ENCODE results near the gene SLC20A1. TPM values are rescaled to one million over a fixed set of nuclear protein-coding genes. Genes with fewer than 3 reads are reported as not detected.

Gene SLC20A1
- total RNA-seq, 4 donors from 2014 or later: 15.6 to 40.3 (median 23.9) TPM

- intact Hi-C loops (cut with DNase I): no loop called here
- no peak overlapping the region for H3K27ac ChIP-seq
- 89 to 94% methylated on average over 1 of the region's 1 CpG for whole genome bisulfite sequencing, 2 donors
Measured at GRCh38 chr2:112692918-112693317, 47.2 kb downstream of the SLC20A1 start.

DNA sequence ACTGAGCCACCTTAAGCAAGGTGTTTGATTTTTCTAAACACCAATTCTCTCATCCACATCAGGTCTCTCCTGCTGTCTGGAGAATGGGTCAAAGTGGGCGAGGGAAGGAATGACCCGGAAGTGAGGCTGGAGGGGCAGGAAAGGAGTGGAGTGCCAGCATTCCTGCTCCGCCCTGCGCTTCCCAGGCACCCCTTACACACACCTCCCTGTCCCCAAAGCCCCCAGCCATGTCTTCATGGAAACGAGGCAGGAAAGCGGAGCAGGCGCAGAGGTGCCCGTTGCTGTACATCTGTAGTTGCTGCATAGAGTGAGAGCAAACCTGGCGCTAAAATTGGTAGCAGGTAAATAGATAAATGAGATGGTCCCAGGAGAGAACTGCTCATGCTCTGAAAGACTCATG is 47.9 kb downstream of the SLC20A1 start:
- no peak for DNase-seq
- H3K27me3 ChIP-seq: no peaks in the 10 kb centered on the region
- no peaks in the 10 kb centered on the region for H3K9me3 ChIP-seq
- H3K4me1 ChIP-seq: peaks cover 0 to 4% of the 10 kb centered on the region in 2 donors
- intact Hi-C loops (cut with DNase I): no loop called here
- no peaks in the 10 kb centered on the region for H3K36me3 ChIP-seq
- no peak overlapping the region for H3K27ac ChIP-seq
- WGBS, 2 donors: 82 to 88% methylated on average over 9 of the region's 9 CpGs
- H3K4me3 ChIP-seq (replicated peaks in 1 of 3): no peak overlapping the region
- TF ChIP-seq, protein P1, sequence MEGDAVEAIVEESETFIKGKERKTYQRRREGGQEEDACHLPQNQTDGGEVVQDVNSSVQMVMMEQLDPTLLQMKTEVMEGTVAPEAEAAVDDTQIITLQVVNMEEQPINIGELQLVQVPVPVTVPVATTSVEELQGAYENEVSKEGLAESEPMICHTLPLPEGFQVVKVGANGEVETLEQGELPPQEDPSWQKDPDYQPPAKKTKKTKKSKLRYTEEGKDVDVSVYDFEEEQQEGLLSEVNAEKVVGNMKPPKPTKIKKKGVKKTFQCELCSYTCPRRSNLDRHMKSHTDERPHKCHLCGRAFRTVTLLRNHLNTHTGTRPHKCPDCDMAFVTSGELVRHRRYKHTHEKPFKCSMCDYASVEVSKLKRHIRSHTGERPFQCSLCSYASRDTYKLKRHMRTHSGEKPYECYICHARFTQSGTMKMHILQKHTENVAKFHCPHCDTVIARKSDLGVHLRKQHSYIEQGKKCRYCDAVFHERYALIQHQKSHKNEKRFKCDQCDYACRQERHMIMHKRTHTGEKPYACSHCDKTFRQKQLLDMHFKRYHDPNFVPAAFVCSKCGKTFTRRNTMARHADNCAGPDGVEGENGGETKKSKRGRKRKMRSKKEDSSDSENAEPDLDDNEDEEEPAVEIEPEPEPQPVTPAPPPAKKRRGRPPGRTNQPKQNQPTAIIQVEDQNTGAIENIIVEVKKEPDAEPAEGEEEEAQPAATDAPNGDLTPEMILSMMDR (IDR thresholded peaks at IDR 0.05): no peak
- no peak for TF ChIP-seq POLR2A (IDR thresholded peaks at IDR 0.05)

More at GRCh38 chr2:112692918-112693317, 47.2 kb downstream of the SLC20A1 start:
- no peak for DNase-seq
- Histone ChIP-seq H3K27me3 (no peaks in the 10 kb centered on the region), H3K4me1 (peaks cover 0 to 4% of the 10 kb centered on the region in 2 donors), H3K4me3 (replicated peaks in 1 of 3) (no peak overlapping the region), H3K36me3 (no peaks in the 10 kb centered on the region), H3K9me3 (no peaks in the 10 kb centered on the region)
- no peak for TF ChIP-seq POLR2A (IDR thresholded peaks at IDR 0.05)
- TF ChIP-seq, protein P1 (IDR thresholded peaks at IDR 0.05): no peak

DNA sequence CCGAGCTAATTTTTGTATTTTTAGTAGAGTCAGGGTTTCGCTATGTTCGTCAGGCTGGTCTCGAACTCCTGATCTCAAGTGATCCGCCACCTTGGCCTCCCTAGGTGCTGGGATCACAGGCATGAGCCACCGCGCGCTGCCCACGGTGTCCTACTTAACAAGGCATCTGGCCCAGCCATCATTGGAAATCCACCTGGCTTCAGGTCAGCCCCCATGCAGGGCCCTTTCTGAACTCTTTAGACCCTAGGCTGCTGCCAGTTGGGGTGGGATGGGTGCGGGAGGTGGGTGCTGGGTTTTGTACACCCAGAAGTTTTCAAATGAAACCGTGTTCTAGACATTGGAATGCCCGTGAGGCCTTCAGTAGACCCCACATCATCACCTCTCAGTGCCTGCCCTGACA is 48.4 kb downstream of the SLC20A1 start:
- Histone ChIP-seq H3K27ac (no peak overlapping the region), H3K27me3 (no peaks in the 10 kb centered on the region), H3K36me3 (no peaks in the 10 kb centered on the region), H3K9me3 (no peaks in the 10 kb centered on the region), H3K4me1 (peaks cover 0 to 4% of the 10 kb centered on the region in 2 donors), H3K4me3 (replicated peaks in 1 of 3) (no peak overlapping the region)
- WGBS, 2 donors: 93 to 96% methylated on average over 11 of the region's 12 CpGs
- no peak for DNase-seq
- no peak for TF ChIP-seq POLR2A (IDR thresholded peaks at IDR 0.05)
- TF ChIP-seq, protein P1 (IDR thresholded peaks at IDR 0.05): no peak
- intact Hi-C loops (cut with DNase I): no loop called here

- intact Hi-C loops (cut with DNase I): no loop called here
- Histone ChIP-seq H3K9me3 (no peaks in the 10 kb centered on the region), H3K27me3 (no peaks in the 10 kb centered on the region), H3K4me1 (no peaks in the 10 kb centered on the region), H3K4me3 (replicated peaks in 1 of 3) (no peak overlapping the region), H3K27ac (no peak overlapping the region), H3K36me3 (no peaks in the 10 kb centered on the region)
- 89 to 91% methylated on average over 3 of the region's 3 CpGs for WGBS, 2 donors
- TF ChIP-seq, protein P1 (IDR thresholded peaks at IDR 0.05): no peak
- no peak for DNase-seq
Measured at GRCh38 chr2:112698834-112699515, 53.2 kb downstream of the SLC20A1 start.

- no peaks in the 10 kb centered on the region for H3K9me3 ChIP-seq
- TF ChIP-seq, protein P1 (IDR thresholded peaks at IDR 0.05): no peak
- no peak for TF ChIP-seq POLR2A (IDR thresholded peaks at IDR 0.05)
- H3K36me3 ChIP-seq: no peaks in the 10 kb centered on the region
- no peak overlapping the region for H3K4me3 ChIP-seq (replicated peaks in 1 of 3)
- intact Hi-C loops (cut with DNase I): no loop called here
- no peak for DNase-seq
- no peaks in the 10 kb centered on the region for H3K27me3 ChIP-seq
- no peaks in the 10 kb centered on the region for H3K4me1 ChIP-seq
- 81 to 82% methylated on average over 3 of the region's 3 CpGs for WGBS, 2 donors
- no peak overlapping the region for H3K27ac ChIP-seq
Measured at GRCh38 chr2:112699984-112700667, 54.4 kb downstream of the SLC20A1 start.

All from thyroid gland (tissue), 4 donors.